ENCODE measurements around the gene BPIFB3. TPM values are rescaled to one million over a fixed set of nuclear protein-coding genes. Genes with fewer than 3 reads are reported as not detected.

The BPIFB3 gene
- total and polyA plus RNA-seq, 2 of the 13 experiments (the other 11 are each of a cell fraction or from before 2014, with no cell fraction given): 0.09 TPM; not detected in 1

- TF ChIP-seq SKIL (CRISPR knock-in tag; IDR thresholded peaks at IDR 0.05; ENCODE audit: borderline replicate concordance): no peak
- TF ChIP-seq ZNF124 (CRISPR knock-in tag; IDR thresholded peaks at IDR 0.05): no peak
- TF ChIP-seq RFX1 (IDR thresholded peaks at IDR 0.05): no peak
- no peak for TF ChIP-seq ZNF501 (CRISPR knock-in tag; IDR thresholded peaks at IDR 0.05)
- no peak for TF ChIP-seq ZBTB43 (CRISPR knock-in tag; conservative IDR thresholded peaks at IDR 0.05)
- TF ChIP-seq U2AF1 (optimal IDR thresholded peaks at IDR 0.05; ENCODE audit: low read depth, low read length): peak; percentile 91
- TF ChIP-seq THAP8 (CRISPR knock-in tag; IDR thresholded peaks at IDR 0.05; ENCODE audit: borderline replicate concordance): no peak
- 0 out of 2 replicates have a peak, but pooled peaks have one; percentile 55 for TF ChIP-seq ZMAT3 (CRISPR knock-in tag; conservative IDR thresholded peaks at IDR 0.05)
- peak; percentile 25; the same call in 1 of the 2 replicates for TF ChIP-seq AFF4 (CRISPR knock-in tag; IDR thresholded peaks at IDR 0.05)
- TF ChIP-seq TEAD3 (CRISPR knock-in tag; optimal IDR thresholded peaks at IDR 0.05; ENCODE audit: borderline replicate concordance): peak; percentile 39
- TF ChIP-seq TOPORS (CRISPR knock-in tag; IDR thresholded peaks at IDR 0.05): no peak
- TF ChIP-seq FOXP4 (CRISPR knock-in tag; IDR thresholded peaks at IDR 0.05): 0 out of 2 replicates have a peak, but pooled peaks have one; percentile 15
- no peak for TF ChIP-seq ZNF382 (CRISPR knock-in tag; IDR thresholded peaks at IDR 0.05; ENCODE audit: borderline replicate concordance)
- 0 out of 2 replicates have a peak, but pooled peaks have one; percentile 50 for TF ChIP-seq ZNF724P (CRISPR knock-in tag; IDR thresholded peaks at IDR 0.05; ENCODE audit: borderline replicate concordance)
- no peak for TF ChIP-seq MIXL1 (CRISPR knock-in tag; IDR thresholded peaks at IDR 0.05)
- no peak for TF ChIP-seq ZNF777 (CRISPR knock-in tag; IDR thresholded peaks at IDR 0.05)
Measured at GRCh38 chr20:33026779-33027759, 26.6 kb upstream of the BPIFB3 start (continued).
